GM19372 (cell line): ENCODE measurements around the gene TRERF1.
"Not testable (repeated sequence)": the region's sequence is repeated elsewhere in the genome, so short reads cannot be mapped to it uniquely, and the experiment has no call there.

ENCODE experiments used
- ATAC-seq: cut with Tn5 transposase; IDR thresholded peaks from one replicate; pipeline ENCODE4 v1.9.1; 2021; ENCODE audit warnings: mild to moderate bottlenecking, low read depth, moderate library complexity; ENCODE audit not compliant: unreplicated experiment

Gene TRERF1

DNA sequence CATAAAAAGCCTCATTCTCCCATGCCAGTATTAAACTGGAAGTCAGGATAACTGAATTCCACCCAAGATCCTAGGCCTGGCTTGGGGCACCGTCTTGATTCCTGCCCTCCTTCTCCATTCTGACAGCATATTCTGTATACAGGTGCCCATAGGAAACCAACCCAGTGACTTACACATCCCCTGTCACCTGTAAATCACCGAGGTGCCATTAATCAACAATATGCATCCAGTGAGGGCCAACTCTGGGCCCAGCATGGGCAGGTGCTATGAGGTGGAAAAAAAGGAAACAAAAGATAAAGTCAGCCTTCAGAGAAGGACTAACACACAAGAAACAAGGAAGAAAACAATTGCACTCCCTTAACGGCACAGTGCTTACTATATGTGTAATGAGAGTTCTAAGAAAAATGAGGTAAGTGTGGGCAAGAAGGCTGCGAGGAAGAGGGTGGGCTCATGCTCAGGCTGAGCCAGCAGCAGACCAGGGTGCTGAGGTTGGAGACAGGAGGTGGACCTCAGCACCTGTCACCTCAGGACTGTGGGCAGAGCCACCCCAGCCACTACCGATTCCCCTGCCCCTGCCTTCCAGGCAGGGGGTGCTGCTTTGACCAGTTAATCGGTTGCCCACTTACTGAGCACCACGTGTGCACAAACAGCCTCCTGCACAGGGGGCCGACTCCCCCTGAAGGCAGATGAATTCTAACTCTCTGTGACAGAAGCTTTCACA is 105.9 kb downstream of the TRERF1 start:
- ATAC-seq, result no peak

DNA sequence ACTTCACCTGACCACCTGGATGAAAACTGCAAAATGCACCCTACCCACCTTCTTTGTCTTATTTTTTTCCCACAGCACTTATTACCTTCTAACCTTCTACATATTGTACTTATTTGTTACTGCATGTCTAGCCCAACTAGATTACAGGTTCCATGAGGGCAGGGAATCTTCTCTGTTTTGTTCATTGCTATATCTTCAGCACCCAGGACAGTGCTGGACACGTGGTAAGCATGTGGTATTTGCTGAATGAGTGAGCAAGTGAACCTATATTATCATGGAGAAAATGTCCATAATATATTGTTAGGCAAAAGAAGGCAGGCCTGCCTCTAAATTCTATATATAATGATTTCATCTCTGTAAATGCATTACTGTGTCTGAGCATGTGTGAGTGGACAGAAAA is 107.0 kb downstream of the TRERF1 start:
- ATAC-seq, result no peak

DNA sequence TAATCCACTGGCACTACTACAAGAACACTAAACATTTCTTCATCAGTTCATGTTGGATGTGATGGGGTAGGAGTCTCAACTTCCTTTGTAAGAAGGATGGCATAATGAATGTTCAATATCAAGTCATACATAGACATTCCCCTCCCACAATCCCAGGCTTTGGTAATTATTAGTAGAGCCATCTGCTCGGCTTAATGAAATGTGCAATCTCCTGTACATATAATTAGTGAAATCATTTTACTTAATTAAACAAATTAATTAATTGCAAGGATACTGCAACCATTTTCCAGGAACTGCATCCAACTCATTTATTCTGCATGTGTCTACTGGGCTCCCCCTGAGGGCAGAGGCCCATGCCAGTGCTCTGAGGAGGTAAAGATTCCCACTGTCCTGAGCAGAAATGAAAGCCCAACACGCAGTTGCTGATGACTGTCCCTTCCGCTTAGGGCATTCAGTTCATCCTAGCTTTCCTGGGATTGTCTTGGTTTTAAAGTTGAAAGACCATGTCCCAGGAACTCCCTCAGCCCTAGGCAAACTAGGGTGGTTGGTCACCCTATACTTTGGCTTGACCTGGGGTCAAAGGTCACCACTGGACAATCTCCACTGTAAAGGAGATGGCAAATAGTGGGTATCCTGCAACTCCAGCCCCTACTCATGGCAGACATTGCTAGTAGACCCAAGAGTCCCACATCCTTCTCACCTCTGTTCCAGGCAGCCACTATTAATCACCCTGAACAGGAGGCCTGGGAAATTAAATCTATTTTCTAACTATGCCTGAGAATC is 109.8 kb downstream of the TRERF1 start:
- ATAC-seq, result no peak

DNA sequence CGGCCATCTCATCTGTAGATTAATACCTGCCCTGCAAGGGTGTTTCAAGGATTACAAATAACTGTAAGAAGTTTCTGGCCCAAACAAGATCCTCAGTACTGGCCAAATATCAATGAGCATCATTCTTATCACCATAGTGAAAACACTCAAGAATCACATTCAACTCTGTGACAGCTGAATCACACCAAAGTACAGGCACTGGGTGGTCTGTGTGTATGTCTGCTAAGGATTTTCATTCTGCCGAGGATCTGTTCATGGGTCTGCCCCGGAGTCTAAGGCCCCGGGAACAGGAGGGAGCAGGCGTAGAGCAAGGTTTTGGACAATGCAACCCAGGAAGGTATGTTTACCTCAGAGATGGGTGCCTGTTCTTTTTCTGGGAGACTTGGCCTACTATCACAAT is 110.5 kb downstream of the TRERF1 start:
- no peak for ATAC-seq

DNA sequence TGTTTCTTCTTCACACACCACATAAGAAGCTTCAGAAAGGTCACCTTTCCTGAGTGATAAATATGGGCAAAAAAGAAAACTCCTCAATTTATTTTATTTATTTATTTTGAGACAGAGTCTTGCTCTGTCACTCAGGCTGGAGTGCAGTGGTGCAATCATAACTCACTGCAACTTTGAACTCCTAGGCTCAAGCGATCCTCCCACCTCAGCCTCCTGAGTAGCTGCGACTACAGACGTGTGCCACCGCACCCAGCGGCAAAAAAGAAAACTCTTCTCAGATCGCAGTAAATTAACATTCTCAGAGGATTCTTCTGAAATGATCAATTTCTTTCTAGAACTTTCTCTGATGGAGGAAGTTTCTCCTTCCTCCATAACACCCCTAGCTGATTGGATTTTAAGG is 111.2 kb downstream of the TRERF1 start:
- ATAC-seq, result no peak

DNA sequence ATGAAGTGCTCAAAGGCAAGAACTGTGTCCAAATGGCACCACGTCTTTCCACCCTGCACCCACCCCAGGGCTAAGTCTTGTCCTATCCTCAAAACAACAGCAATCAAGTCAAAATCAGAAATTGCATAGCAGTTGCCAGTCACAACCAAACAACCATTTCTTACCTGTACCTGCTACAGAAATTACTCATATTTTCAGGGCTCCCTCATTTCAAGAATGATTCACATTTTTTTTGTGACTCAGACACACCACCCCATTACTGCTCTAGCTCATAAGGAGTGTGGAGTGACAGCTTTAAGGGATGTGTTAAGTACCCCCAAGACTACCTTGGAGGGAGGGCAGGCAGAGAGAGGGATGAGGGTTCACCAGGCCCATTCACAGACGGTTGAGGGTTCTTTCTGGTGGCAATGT is 111.7 kb downstream of the TRERF1 start:
- ATAC-seq, result no peak

DNA sequence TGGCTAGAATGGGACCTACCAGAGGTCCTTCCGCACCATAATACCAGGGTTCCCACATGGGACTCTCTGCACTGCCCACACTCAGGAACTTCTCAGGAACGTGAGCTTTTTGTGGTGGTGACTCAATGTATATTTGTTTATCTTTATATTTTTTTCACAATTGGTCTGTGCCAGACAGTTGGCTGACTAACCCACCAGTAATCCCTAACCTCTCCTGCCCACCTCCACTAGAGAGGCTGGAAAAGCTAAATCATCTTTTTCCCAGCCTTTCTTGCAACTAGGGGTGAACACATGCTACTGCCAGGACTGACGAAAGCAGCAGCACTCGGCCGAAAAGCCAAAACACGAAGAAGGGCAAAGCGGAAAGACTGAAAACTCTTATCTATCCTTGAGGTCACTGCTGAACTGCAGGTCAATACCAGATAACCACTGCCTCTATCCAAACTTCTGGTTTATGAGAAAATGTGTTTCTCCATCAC is 112.9 kb downstream of the TRERF1 start:
- no peak for ATAC-seq

DNA sequence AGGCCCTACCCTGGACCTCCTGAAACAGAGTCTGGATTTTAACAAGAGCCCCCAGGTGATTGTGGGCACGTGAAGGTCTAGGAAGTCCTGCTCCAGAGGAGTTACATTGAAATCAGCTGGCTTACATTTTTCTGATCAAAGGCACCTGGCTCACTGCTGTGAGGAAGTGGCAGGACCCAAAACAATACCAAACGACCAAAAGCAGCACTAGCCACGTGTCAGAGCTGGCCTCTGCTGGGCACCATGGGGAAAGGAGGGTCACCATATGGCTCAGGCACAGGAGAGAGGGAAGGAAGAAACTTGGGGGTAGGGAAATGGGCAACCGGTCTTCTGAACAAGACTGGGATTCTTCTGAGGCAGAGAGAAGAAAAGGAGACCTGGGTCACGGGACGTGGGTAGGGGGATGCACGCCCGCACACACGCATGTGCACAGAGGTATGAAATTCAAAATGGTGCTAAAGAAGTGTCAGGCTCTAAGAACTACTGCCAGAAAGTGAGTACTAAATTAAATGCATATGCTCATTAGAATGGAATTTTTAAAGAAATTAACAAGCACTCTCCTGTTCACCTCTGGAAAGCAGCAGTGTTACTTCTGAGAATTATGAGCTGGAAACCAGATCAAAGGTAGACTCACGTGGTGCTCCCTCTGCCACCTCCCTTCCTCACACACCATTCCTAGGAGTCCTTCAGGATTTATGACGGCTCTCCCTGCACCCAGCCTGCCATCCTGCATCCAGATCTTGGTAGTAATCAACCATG is 113.6 kb downstream of the TRERF1 start:
- ATAC-seq, result no peak

DNA sequence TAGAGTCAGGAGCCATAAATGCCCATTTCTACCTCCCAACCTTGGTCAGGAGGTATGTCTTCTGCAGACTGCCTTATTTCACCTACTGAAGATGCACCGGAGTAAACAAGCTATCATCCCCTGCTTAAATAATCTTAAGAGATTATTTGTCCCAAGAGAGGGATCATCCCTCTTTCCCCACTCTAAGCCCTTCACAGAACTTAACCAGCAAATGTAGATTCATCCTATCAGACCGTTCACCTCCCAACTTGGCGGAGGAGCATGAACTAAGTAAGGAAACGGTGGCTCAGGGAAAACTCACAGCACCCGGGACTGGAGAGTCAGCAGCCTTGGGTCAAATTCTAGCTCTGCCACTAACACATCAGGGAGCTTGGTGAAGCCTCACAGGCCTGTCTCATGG is 115.3 kb downstream of the TRERF1 start:
- ATAC-seq, result no peak

DNA sequence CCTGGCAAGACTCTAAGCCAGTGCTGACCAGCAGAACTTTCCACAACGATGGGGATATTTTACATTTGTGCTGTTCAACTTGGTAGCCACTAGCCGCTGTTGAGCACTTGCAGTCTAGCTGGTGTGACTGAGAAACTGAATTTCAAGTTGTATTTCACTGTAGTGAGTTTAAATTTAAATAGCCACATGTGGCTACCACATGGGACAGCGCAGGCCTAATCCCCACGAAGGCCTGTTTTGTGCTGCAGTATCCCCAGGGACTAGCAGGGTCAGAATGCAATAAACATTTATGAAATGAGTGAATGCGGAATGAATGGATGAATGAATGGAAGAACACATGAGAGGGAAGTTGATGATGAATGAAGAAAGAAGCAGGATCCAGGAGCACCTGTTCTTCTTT is 115.8 kb downstream of the TRERF1 start:
- no peak for ATAC-seq

DNA sequence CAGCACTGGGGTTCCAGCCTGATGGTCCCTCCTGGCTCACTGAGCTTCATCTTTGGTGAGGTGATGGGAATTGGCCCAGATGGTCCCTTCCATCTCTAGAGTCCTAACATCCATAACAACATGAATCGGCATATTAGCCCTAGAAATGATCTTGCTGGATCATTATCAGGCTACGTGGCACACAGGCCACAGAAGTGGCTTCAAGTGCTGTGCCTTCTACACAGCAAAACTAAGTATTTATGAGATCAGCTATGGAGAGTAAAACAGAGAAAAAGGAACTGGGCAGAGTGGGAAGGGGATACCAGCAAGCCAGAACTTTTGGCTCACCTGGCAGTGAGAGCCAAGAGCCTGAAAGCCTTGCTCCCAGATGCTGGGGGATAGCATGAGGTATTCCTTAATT is 116.9 kb downstream of the TRERF1 start:
- ATAC-seq, result no peak

DNA sequence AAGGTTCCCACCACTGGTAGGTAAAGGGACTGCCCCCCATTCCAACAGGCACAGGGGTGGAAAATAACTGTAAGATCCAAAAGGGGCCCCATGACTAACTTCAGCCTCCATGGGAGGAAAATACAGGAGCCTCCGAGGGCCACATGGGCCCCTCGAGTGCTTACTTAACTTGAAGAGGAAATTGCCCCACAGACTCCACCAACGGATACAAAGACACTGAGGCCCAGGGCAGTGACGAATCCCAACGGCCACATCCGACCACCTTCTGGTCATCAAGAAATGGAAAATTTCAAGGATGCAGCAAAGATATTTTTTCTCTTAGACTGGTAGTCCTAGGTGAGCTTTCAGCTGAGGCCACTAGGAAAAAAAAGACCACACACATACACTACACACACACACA is 118.1 kb downstream of the TRERF1 start:
- no peak for ATAC-seq

DNA sequence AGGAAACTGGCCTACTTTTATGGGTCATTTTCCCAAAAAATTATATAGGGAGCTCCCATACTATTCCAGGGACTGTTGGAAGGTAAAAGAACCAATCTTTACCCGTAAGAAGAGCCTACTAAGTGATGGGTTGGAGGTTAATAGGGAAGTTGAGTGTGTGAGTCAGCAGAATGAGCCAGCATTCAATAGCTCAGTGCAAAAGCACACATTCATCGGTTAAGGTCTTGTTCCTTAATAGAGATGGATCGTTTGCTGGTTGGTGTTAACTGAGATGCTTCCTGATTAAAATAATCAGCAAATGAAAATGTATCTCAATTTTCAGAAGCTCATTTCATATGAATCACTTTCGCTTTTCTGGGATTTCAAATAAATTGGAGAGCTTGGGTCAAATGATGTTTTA is 118.8 kb downstream of the TRERF1 start:
- no peak for ATAC-seq

DNA sequence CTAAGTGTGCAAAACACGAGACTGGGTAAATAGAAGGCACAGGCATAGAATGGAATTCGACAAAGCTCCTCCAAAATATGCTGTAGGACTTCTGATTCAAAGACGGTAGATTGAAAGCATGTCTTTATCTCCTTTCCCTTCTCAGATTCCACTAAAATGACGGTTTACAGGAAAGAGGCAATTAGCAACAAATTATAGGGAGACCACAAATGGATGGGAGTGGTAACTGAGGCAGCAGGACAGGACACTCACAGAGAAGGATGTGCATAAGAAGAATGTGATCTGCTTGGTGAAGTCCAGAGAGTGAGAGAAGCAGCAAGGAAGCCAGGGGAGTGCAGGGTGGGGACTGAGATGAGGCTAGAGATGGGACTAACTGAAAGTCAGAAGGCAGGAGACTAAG is 120.7 kb downstream of the TRERF1 start:
- no peak for ATAC-seq

DNA sequence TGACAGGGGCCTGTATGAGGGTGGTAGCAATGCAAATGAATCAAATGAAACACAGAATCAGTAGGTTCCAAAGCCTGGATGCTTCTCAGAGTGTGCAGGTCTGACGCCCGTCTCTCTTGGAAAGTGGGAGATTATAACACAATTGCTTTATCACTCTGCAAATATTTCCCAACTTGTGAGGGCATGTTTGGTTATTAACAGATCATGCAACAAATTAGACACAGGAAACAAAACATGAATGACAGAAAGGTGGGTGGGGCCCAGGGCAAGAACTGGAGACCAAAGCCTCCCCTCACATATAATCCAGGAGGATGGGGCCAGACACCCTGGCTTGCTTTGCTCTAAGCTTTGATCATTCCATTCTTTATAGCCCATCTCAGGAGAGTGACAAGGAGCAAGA is 125.5 kb downstream of the TRERF1 start:
- no peak for ATAC-seq

DNA sequence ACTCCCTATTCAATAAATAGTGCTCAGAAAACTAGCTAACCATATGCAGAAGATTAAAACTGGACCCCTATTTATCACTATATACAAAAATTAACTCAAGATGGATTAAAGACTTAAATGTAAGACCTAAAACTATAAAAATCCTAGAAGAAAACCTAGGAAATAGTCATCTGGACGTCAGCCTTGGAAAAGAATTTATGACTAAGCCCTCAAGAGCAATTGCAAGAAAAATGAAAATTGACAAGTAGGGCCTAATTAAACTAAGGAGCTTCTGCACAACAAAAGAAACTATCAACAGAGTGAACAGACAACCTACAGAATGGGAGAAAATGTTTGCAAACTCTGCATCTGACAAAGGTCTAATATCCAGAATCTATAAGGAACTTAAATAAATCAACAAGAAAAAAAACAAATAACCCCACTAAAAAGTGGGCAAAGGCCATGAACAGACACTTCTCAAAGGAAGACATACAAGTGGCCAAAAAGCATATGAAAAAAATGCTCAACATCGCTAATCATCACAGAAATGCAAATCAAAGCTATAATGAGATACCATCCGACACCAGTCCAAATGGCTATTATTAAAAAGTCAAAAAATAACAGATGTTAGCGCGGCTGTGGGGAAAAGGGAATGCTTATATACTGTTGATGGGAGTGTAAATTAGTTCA is 126.9 kb downstream of the TRERF1 start:
- ATAC-seq, result not testable (repeated sequence)

DNA sequence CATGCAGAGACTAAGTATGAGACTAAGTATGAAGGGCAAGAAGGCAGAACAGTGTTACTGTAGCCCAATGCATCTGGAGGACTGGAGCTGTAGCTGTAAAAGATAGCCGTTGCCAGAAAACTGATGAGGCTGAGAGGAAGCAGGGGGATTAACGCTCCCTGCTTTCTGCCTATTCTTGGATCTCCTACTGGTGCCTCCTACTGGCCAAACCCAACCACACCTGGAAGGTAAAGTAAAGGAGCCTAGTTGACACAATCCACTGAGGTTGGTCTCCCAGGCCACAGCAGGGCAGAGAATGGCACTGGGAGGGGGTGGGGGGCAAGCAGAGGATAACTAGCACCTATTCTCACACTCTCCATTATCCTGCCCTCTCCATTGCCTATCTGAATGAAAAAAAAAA is 129.1 kb downstream of the TRERF1 start:
- no peak for ATAC-seq

DNA sequence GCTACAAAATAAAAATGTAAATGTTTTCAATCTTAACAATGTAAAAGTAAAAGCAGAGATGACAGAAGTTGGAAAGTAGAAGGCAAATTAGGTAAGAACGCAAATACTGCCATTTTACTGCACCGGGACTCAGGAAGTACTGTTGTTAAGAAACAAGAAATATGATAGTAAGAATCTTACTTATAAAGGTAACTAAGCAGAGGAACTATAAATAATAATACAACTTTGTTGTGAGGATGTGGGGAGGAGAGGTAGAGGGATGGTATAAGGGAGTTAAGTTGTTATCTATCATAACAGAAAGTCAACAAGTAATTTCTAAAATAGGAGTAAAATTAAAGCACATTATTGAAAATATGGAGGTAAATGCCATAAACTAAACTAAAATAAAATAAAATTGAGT is 129.8 kb downstream of the TRERF1 start:
- ATAC-seq, result no peak

DNA sequence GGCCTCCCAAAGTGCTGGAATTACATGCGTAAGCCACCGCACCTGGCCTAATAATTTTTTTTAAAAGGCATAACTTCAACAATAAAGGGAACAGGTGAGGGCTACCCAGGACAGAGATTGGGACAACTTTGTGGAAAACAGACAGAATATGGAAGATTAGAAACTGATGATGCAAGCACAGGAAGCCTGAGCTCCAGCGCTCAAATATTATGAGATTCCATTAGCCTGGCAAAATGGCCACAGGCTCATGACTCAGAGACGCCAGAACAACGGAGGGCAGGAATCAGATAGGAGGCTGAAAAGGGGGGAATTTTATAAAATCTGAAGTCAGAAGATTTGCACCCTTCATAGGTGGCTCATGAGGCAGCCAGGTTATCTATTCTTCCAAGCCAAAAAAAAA is 131.0 kb downstream of the TRERF1 start:
- ATAC-seq, result no peak

DNA sequence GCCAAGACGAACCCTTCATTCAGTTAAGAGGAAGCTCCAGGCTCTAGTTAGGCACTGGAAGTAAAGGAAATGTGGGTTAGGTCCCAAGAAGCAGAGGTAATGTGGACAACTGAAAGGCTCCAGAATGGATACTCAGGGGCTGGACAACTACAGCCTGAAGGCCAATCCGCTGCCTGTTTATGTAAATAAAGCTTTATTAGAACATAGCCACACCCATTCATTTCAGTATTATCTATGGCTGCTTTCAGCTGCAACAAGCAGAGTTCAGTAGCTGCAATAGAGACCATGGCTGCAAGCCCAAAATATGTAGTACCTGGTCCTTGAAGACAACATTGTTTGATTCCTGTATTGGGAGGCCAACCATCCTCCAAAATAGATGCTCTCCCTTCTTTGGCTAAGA is 133.2 kb downstream of the TRERF1 start:
- ATAC-seq, result no peak

DNA sequence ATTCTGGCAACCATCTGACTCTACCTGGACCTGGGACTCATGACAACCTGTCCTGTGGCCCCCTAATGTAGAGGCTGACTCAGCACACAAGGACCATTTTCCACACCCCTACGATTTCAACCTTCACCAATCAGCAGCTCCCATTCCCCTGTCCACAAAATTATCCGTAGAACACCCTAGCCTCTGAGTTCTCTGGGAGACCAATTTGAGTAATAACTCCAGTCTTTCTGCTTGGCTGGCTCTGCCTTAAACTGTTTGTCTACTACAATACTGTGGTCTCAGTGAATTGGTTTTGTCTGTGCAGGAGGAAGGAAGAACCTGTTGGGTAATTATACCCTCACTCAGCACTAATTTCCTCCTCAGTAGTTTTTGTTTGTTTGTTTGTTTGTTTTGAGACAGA is 134.7 kb downstream of the TRERF1 start:
- ATAC-seq, result no peak
